Neural cell (in vitro differentiated cells): Measurements from ENCODE around the gene CROCC.
"Not testable (repeated sequence)": the region's sequence is repeated elsewhere in the genome, so short reads cannot be mapped to it uniquely, and the experiment has no call there.

Experiments
- CTCF ChIP-seq: fragments of 450-650 bp; IDR thresholded peaks from 2 replicates; pipeline ENCODE4 v1.5.1; 2014; ENCODE audit warnings: antibody characterized with exemption, mild to moderate bottlenecking, moderate library complexity; ENCODE audit not compliant: poor library complexity, severe bottlenecking
- EP300 ChIP-seq: fragments of 450-650 bp; conservative IDR thresholded peaks from 2 replicates; pipeline ENCODE4 v1.6.1; 2014; ENCODE audit warnings: antibody characterized with exemption, mild to moderate bottlenecking, moderate library complexity; ENCODE audit not compliant: poor library complexity, severe bottlenecking
- POLR2AphosphoS5 ChIP-seq: IDR thresholded peaks from 2 replicates; pipeline ENCODE4 v1.6.1; 2012
- RAD21 ChIP-seq: fragments of 450-650 bp; conservative IDR thresholded peaks from 2 replicates; pipeline ENCODE4 v1.6.1; 2014; ENCODE audit warnings: antibody characterized with exemption, mild to moderate bottlenecking, moderate library complexity

DNA sequence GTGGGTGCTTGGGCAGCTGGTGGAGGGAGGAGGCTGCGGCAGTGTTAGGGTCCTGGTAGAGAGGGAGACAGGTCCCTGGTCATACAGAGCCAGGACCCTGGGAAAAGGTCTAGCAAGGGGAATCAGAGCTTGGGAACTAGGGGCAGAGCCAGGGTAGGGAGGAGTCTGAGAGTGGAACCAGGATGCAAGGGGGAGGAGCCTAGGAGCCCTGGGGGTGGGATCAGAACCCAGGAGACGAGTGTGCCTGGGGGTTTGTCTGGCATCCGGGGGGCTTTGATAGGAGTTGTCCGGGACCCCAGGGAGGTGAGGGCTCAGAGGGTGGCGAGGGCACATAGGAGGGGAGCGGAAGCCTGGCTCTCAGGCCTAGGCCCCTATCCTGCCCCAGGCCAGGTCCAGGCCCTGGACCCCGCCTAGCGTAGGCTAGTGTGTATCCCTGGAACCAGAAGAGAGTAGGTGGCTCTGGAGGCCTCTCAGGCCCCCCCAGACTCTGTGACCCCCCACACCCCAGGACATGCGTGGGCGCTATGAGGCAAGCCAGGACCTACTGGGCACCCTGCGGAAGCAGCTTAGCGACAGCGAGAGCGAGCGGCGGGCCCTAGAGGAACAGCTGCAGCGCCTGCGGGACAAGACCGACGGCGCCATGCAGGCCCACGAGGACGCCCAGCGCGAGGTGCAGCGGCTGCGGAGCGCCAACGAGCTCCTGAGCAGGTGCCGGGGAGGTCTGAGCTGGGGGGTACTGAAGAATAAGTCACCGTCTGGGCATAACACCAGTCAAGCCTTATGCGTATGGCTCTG, 17.9 kb downstream of the CROCC start:
- TF ChIP-seq RAD21, CTCF, EP300, POLR2AphosphoS5: not testable (repeated sequence)
